GM12891 (cell line): ENCODE measurements around the gene MMRN2.

Experiments used
- POLR2A ChIP-seq: IDR thresholded peaks from 2 replicates; pipeline ENCODE4 v1.6.1; 2011; ENCODE audit warnings: low read depth, low read length, control low read depth
- POLR2AphosphoS5 ChIP-seq: IDR thresholded peaks from 2 replicates; pipeline ENCODE4 v1.6.1; 2011; ENCODE audit warnings: low read depth, low read length, control low read depth

GRCh38 chr10:86953747-86954680 lies 3.4 kb downstream of the MMRN2 start:
- TF ChIP-seq POLR2AphosphoS5 (no peak), POLR2A (no peak)
